ENCODE results near the gene SEC61A1. TPM values are rescaled to one million over a fixed set of nuclear protein-coding genes. Genes with fewer than 3 reads are reported as not detected.

The SEC61A1 gene
- 100 to 1,000 TPM; 152 to 174 TPM for total RNA-seq
- 127 TPM for polyA plus RNA-seq (2013, experiment 1 of 2)
- polyA plus RNA-seq (2013, experiment 2 of 2): 122 TPM
- long read RNA-seq, experiment 1, transcript SEC61A1-201 (12 exons, 3,635 nt): major isoform, 21 of 81 reads
- long read RNA-seq, experiment 1, partial matches to known transcripts: 54 of 81 reads
- long read RNA-seq, experiment 1, other reads (novel, unspliced or antisense): 5 of 81 reads
- long read RNA-seq, experiment 2, transcript SEC61A1-201 (12 exons, 3,635 nt): major isoform, 325 of 385 reads
- long read RNA-seq, experiment 2, partial matches to known transcripts: 20 of 385 reads
- long read RNA-seq, experiment 2, other reads (novel, unspliced or antisense): 38 of 385 reads
- long read RNA-seq, experiment 3, transcript SEC61A1-201 (12 exons, 3,635 nt): major isoform, 1,056 of 1,211 reads
- long read RNA-seq, experiment 3, partial matches to known transcripts: 80 of 1,211 reads
- long read RNA-seq, experiment 3, other reads (novel, unspliced or antisense): 72 of 1,211 reads
- long read RNA-seq, experiment 4, transcript SEC61A1-201 (12 exons, 3,635 nt): major isoform, 7 of 23 reads
- long read RNA-seq, experiment 4, partial matches to known transcripts: 2 of 23 reads
- long read RNA-seq, experiment 4, other reads (novel, unspliced or antisense): 14 of 23 reads

DNA sequence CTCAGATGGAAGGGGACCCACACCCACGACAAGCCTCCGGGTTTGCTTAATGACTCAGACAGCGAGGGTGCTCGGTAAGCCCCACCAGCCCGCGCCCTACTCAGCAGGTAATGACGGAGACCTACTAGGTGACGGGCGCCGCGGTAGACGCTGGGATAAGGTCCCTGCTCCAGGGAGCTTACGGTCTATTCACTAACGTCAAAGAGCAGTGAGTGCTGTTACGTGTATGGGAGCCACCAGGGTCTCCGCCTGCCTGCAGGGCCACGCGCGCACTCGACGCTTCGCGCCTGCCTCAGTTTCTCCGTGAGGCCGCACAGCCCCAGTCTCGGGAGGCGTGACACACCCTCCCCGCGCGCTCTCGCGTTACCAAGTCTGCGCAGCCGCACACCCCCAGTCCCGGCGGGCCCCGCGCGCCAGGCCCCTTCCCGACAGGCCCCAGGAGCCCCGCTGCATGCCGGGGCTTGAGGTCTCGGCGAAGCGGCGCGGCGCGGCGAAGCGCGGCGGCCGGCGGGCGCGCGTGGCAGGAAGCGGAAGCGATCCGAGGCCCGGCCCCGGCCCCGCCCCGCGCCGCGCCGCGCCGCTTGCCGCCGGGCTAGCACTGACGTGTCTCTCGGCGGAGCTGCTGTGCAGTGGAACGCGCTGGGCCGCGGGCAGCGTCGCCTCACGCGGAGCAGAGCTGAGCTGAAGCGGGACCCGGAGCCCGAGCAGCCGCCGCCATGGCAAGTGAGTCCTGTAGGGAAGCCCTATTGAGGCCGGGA is at the start of gene SEC61A1:
Gene SEC61A1 (plus strand): TSS at position 601 of the 758 bp plus-strand sequence. CDS start 116 bp downstream, at position 717.
- H3K9ac ChIP-seq (ENCODE audit: extremely low read depth, low read length, poor library complexity, severe bottlenecking): peak within 1 kb of the TSS; percentile 97
- Mint-ChIP-seq H3K9me3 (no peaks in the 10 kb centered on the region), H3K27ac (peak within 1 kb of the TSS; percentile 92), H3K4me3 (peak within 1 kb of the TSS; percentile 87), H3K27me3 (ENCODE audit: insufficient read depth) (peaks cover 6% of the 10 kb centered on the region), H3K4me1 (peaks cover 33% of the 10 kb centered on the region), H3K36me3 (ENCODE audit: low read depth) (peaks cover 30% of the 10 kb centered on the region)
- TF ChIP-seq, protein P1, sequence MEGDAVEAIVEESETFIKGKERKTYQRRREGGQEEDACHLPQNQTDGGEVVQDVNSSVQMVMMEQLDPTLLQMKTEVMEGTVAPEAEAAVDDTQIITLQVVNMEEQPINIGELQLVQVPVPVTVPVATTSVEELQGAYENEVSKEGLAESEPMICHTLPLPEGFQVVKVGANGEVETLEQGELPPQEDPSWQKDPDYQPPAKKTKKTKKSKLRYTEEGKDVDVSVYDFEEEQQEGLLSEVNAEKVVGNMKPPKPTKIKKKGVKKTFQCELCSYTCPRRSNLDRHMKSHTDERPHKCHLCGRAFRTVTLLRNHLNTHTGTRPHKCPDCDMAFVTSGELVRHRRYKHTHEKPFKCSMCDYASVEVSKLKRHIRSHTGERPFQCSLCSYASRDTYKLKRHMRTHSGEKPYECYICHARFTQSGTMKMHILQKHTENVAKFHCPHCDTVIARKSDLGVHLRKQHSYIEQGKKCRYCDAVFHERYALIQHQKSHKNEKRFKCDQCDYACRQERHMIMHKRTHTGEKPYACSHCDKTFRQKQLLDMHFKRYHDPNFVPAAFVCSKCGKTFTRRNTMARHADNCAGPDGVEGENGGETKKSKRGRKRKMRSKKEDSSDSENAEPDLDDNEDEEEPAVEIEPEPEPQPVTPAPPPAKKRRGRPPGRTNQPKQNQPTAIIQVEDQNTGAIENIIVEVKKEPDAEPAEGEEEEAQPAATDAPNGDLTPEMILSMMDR (conservative IDR thresholded peaks at IDR 0.05): no peak
- no peaks in the 10 kb centered on the region for H3K9me3 ChIP-seq (ENCODE audit: control insufficient read depth, low read length)
- DNase-seq: peak; percentile 97
- peaks cover 37% of the 10 kb centered on the region for H3K36me3 ChIP-seq (ENCODE audit: control insufficient read depth, insufficient read depth, low read length)
- 0% methylated on average over 21 to 90 of the region's 90 CpGs for WGBS, 2 experiments (ENCODE audit: insufficient coverage in 1 of 2, insufficient read length in 1 of 2)
- H3K4me1 ChIP-seq (ENCODE audit: control insufficient read depth, insufficient read depth, low read length): no peaks in the 10 kb centered on the region
- H3K27ac ChIP-seq (ENCODE audit: low read depth, low read length): peak within 1 kb of the TSS; percentile 67
- H3K27me3 ChIP-seq (ENCODE audit: control insufficient read depth, insufficient read depth, low read length, poor library complexity, severe bottlenecking): peaks cover 23% of the 10 kb centered on the region
- peak within 1 kb of the TSS; percentile 99 for H3K4me3 ChIP-seq (ENCODE audit: low read length)

DNA sequence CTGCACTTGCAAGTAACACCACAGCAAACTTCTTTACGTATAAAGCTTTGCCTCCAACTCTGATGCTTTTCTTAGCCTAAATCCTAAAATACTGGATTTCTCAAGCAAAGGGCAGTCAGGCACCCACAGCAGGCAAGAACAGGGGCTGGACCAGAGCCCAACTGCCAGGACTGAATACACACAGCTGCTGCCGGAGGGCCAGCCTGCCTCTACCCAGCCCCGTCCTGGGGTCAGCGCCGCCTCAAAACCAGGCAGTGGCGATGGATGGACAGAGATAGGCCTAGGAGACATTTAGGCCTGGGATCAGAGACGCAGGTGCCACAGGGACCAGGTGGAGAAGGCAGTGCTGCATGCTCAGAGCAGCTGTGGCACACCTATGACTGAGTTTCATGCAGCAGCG is 47.6 kb upstream of the SEC61A1 start:
- WGBS, 2 experiments (ENCODE audit: insufficient coverage in 1 of 2, insufficient read length in 1 of 2): 93% methylated on average over 5 to 8 of the region's 8 CpGs
- Mint-ChIP-seq H3K36me3 (ENCODE audit: low read depth) (no peaks in the 10 kb centered on the region), H3K4me1 (no peaks in the 10 kb centered on the region), H3K27me3 (ENCODE audit: insufficient read depth) (peaks cover 5% of the 10 kb centered on the region), H3K27ac (no peak overlapping the region), H3K4me3 (no peak overlapping the region), H3K9me3 (no peaks in the 10 kb centered on the region)
- Histone ChIP-seq H3K9me3 (ENCODE audit: control insufficient read depth, low read length) (no peaks in the 10 kb centered on the region), H3K4me3 (ENCODE audit: low read length) (no peak overlapping the region), H3K9ac (ENCODE audit: extremely low read depth, low read length, poor library complexity, severe bottlenecking) (no peak overlapping the region), H3K27ac (ENCODE audit: low read depth, low read length) (no peak overlapping the region), H3K4me1 (ENCODE audit: control insufficient read depth, insufficient read depth, low read length) (no peaks in the 10 kb centered on the region), H3K27me3 (ENCODE audit: control insufficient read depth, insufficient read depth, low read length, poor library complexity, severe bottlenecking) (no peaks in the 10 kb centered on the region), H3K36me3 (ENCODE audit: control insufficient read depth, insufficient read depth, low read length) (no peaks in the 10 kb centered on the region)
- TF ChIP-seq, protein P1 (conservative IDR thresholded peaks at IDR 0.05): no peak
- DNase-seq: no peak
